Stimulated activated CD4-positive, alpha-beta T cell treated with anti-CD3 and anti-CD28 coated beads, Interleukin-4, amount 100 ng/mL, for 4 hours (primary cell): ENCODE data around the gene RFTN1.

Experiments used
- DNase-seq, 2 experiments: peaks; one replicate each; pipeline ENCODE4 v3.0.0-alpha.2; 2020

The RFTN1 gene

GRCh38 chr3:16528581-16528993 is 15.1 kb upstream of the RFTN1 start:
- DNase-seq: no peak

- no peak for DNase-seq
Measured at GRCh38 chr3:16528106-16528505, 14.6 kb upstream of the RFTN1 start.

- DNase-seq: no peak
Measured at GRCh38 chr3:16524196-16524595, 10.7 kb upstream of the RFTN1 start.

GRCh38 chr3:16523778-16524177 is 10.3 kb upstream of the RFTN1 start:
- DNase-seq: no peak

- no peak for DNase-seq
Measured at GRCh38 chr3:16522834-16523233, 9.3 kb upstream of the RFTN1 start.

- DNase-seq: no peak
Measured at GRCh38 chr3:16520970-16521881, 7.7 kb upstream of the RFTN1 start.

- no peak for DNase-seq
Measured at GRCh38 chr3:16520241-16520969, 6.9 kb upstream of the RFTN1 start.

GRCh38 chr3:16516695-16517481 is 3.4 kb upstream of the RFTN1 start:
- no peak for DNase-seq

GRCh38 chr3:16515885-16516420 is 2.5 kb upstream of the RFTN1 start:
- no peak for DNase-seq

- no peak for DNase-seq
Measured at GRCh38 chr3:16514755-16515353, 1.4 kb upstream of the RFTN1 start.

- DNase-seq: no peak
Measured at GRCh38 chr3:16514021-16514700, 662 bp upstream of the RFTN1 start.

GRCh38 chr3:16512435-16513140 is 911 bp downstream of the RFTN1 start:
- DNase-seq: peak; percentile 41 to 53

GRCh38 chr3:16511681-16512434 is 1.6 kb downstream of the RFTN1 start:
- peak; percentile 54 to 77 for DNase-seq

- DNase-seq: no peak
Measured at GRCh38 chr3:16510620-16511319, 2.7 kb downstream of the RFTN1 start.

GRCh38 chr3:16509721-16510619 is 3.5 kb downstream of the RFTN1 start:
- DNase-seq: no peak

- DNase-seq: no peak
Measured at GRCh38 chr3:16508591-16508995, 4.9 kb downstream of the RFTN1 start.

GRCh38 chr3:16508243-16508578 is 5.3 kb downstream of the RFTN1 start:
- no peak for DNase-seq

- DNase-seq: no peak
Measured at GRCh38 chr3:16507578-16508242, 5.8 kb downstream of the RFTN1 start.
